ENCODE results near the gene ACTG2. TPM values are rescaled to one million over a fixed set of nuclear protein-coding genes. Genes with fewer than 3 reads are reported as not detected.

The ACTG2 gene
- total and polyA plus RNA-seq, 7 donors: 0.44 to 4.0 (median 2.7) TPM

- Histone ChIP-seq H3K27ac (no peak overlapping the region), H3K27me3 (ENCODE audit: insufficient read depth in 3 of 3, low read length in 2 of 3) (no peaks in the 10 kb centered on the region), H3K4me3 (no peak overlapping the region), H3K36me3 (ENCODE audit: insufficient read depth in 1 of 2, low read depth in 1 of 2) (peaks cover 15 to 97% of the 10 kb centered on the region in 2 donors), H3K4me1 (no peaks in the 10 kb centered on the region), H3K9me3 (no peaks in the 10 kb centered on the region)
- intact Hi-C loops (cut with DNase I): no loop called here
- TF ChIP-seq CTCF (IDR thresholded peaks at IDR 0.05): no peak
- DNase-seq (no peak), ATAC-seq (peak in 2 of 4 donors; percentile 61)
Observed at GRCh38 chr2:73852020-73852419, 40.8 kb upstream of the ACTG2 start.

GRCh38 chr2:73855526-73855925 is 37.3 kb upstream of the ACTG2 start:
- H3K36me3 ChIP-seq (ENCODE audit: insufficient read depth in 1 of 2, low read depth in 1 of 2): peaks cover 13 to 95% of the 10 kb centered on the region in 2 donors
- H3K27ac ChIP-seq: no peak overlapping the region
- no peaks in the 10 kb centered on the region for H3K27me3 ChIP-seq (ENCODE audit: insufficient read depth in 3 of 3, low read length in 2 of 3)
- H3K9me3 ChIP-seq: no peaks in the 10 kb centered on the region
- DNase-seq (no peak), ATAC-seq (no peak)
- 89 to 92% (median 91%) methylated on average over 2 of the region's 2 CpGs for WGBS, 3 donors
- H3K4me3 ChIP-seq: no peak overlapping the region
- no peaks in the 10 kb centered on the region for H3K4me1 ChIP-seq
- no peak for TF ChIP-seq CTCF (IDR thresholded peaks at IDR 0.05)
- intact Hi-C loops (cut with DNase I): no loop called here

GRCh38 chr2:73856214-73856613 is 36.6 kb upstream of the ACTG2 start:
- peaks cover 13 to 95% of the 10 kb centered on the region in 2 donors for H3K36me3 ChIP-seq (ENCODE audit: insufficient read depth in 1 of 2, low read depth in 1 of 2)
- no peaks in the 10 kb centered on the region for H3K27me3 ChIP-seq (ENCODE audit: insufficient read depth in 3 of 3, low read length in 2 of 3)
- no peaks in the 10 kb centered on the region for H3K4me1 ChIP-seq
- intact Hi-C loops (cut with DNase I): no loop called here
- ATAC-seq (peak in 3 of 4 donors; percentile 31 to 52 (median 40)), DNase-seq (no peak)
- H3K27ac ChIP-seq: no peak overlapping the region
- no peak for TF ChIP-seq CTCF (IDR thresholded peaks at IDR 0.05)
- no peak overlapping the region for H3K4me3 ChIP-seq
- H3K9me3 ChIP-seq: no peaks in the 10 kb centered on the region

- WGBS, 3 donors: 92 to 97% (median 94%) methylated on average over 6 of the region's 6 CpGs
- H3K4me3 ChIP-seq: no peak overlapping the region
- no peak overlapping the region for H3K27ac ChIP-seq
- DNase-seq (no peak), ATAC-seq (peak in 1 of 4 donors; percentile 48)
- no peaks in the 10 kb centered on the region for H3K9me3 ChIP-seq
- no peaks in the 10 kb centered on the region for H3K4me1 ChIP-seq
- H3K36me3 ChIP-seq (ENCODE audit: insufficient read depth in 1 of 2, low read depth in 1 of 2): peaks cover 21 to 98% of the 10 kb centered on the region in 2 donors
- intact Hi-C loops (cut with DNase I): no loop called here
- no peak for TF ChIP-seq CTCF (IDR thresholded peaks at IDR 0.05)
- H3K27me3 ChIP-seq (ENCODE audit: insufficient read depth in 3 of 3, low read length in 2 of 3): no peaks in the 10 kb centered on the region
Observed at GRCh38 chr2:73859721-73860586, 32.9 kb upstream of the ACTG2 start.
